ENCODE measurements around the gene TNFRSF8.

Gene TNFRSF8

GRCh38 chr1:12177156-12177998 lies 114.3 kb downstream of the TNFRSF8 start:
- no peak for FAIRE-seq

GRCh38 chr1:12177999-12178441 lies 114.9 kb downstream of the TNFRSF8 start:
- FAIRE-seq = no peak

- FAIRE-seq = no peak
Observed at GRCh38 chr1:12178511-12178910, 115.4 kb downstream of the TNFRSF8 start.

- no peak for FAIRE-seq
Observed at GRCh38 chr1:12179111-12179519, 116.0 kb downstream of the TNFRSF8 start.

- no peak for FAIRE-seq
Observed at GRCh38 chr1:12179676-12180075, 116.6 kb downstream of the TNFRSF8 start.

- FAIRE-seq = no peak
Observed at GRCh38 chr1:12180315-12180714, 117.2 kb downstream of the TNFRSF8 start.

GRCh38 chr1:12180903-12181302 lies 117.8 kb downstream of the TNFRSF8 start:
- FAIRE-seq = no peak

- FAIRE-seq = no peak
Observed at GRCh38 chr1:12181568-12181967, 118.5 kb downstream of the TNFRSF8 start.

- FAIRE-seq = no peak
Observed at GRCh38 chr1:12182410-12182984, 119.4 kb downstream of the TNFRSF8 start.

- FAIRE-seq = no peak
Observed at GRCh38 chr1:12183095-12183794, 120.1 kb downstream of the TNFRSF8 start.

GRCh38 chr1:12184008-12184681 lies 121.0 kb downstream of the TNFRSF8 start:
- FAIRE-seq = no peak

- no peak for FAIRE-seq
Observed at GRCh38 chr1:12185036-12185917, 122.2 kb downstream of the TNFRSF8 start.

- no peak for FAIRE-seq
Observed at GRCh38 chr1:12185918-12186678, 123.0 kb downstream of the TNFRSF8 start.

- FAIRE-seq = no peak
Observed at GRCh38 chr1:12186679-12186985, 123.5 kb downstream of the TNFRSF8 start.

GRCh38 chr1:12188115-12188514 lies 125.0 kb downstream of the TNFRSF8 start:
- no peak for FAIRE-seq

GRCh38 chr1:12188657-12189327 lies 125.7 kb downstream of the TNFRSF8 start:
- FAIRE-seq = no peak

- FAIRE-seq = no peak
Observed at GRCh38 chr1:12189328-12189682, 126.2 kb downstream of the TNFRSF8 start.

GRCh38 chr1:12191242-12192032 lies 128.3 kb downstream of the TNFRSF8 start:
- no peak for FAIRE-seq

Measured in colon (tissue), 2 donors.